Breast epithelium (tissue), 3 donors: ENCODE measurements around the gene TSPAN1.

Source experiments
- CTCF ChIP-seq, 3 donors: fragments of 450-650 bp; IDR thresholded peaks; one replicate each; pipeline ENCODE4 v1.5.1; 2016 to 2017; ENCODE audit warnings: antibody characterized with exemption in 3 of 3, mild to moderate bottlenecking in 3 of 3, moderate library complexity in 3 of 3
- POLR2A ChIP-seq: fragments of 450-650 bp; IDR thresholded peaks from one replicate; pipeline ENCODE4 v1.6.1; 2016; ENCODE audit warnings: antibody characterized with exemption, mild to moderate bottlenecking, moderate library complexity
- POLR2AphosphoS5 ChIP-seq, 3 donors: sonication (generic); formaldehyde crosslinking; IDR thresholded peaks; one replicate each; pipeline ENCODE4 v1.6.1; 2017; ENCODE audit warnings: antibody characterized with exemption in 3 of 3

GRCh38 chr1:46174448-46175231 lies at the start of gene TSPAN1:
- no peak for TF ChIP-seq CTCF (IDR thresholded peaks at IDR 0.05)
- TF ChIP-seq POLR2A, result no peak
- TF ChIP-seq POLR2AphosphoS5 (IDR thresholded peaks at IDR 0.05), result peak in 1 of 3 donors; percentile 54
